Measurements from ENCODE around the gene SENP1.

Gene SENP1

GRCh38 chr12:48026060-48026827 is 79.6 kb downstream of the SENP1 start:
- TF ChIP-seq CTCF (IDR thresholded peaks at IDR 0.05; ENCODE audit: control insufficient read depth, extremely low read depth, insufficient read depth), result no peak
- no peak for DNase-seq (ENCODE audit: low read depth)
- no peak overlapping the region for H3K4me3 ChIP-seq (ENCODE audit: low read depth, low read length)

DNA sequence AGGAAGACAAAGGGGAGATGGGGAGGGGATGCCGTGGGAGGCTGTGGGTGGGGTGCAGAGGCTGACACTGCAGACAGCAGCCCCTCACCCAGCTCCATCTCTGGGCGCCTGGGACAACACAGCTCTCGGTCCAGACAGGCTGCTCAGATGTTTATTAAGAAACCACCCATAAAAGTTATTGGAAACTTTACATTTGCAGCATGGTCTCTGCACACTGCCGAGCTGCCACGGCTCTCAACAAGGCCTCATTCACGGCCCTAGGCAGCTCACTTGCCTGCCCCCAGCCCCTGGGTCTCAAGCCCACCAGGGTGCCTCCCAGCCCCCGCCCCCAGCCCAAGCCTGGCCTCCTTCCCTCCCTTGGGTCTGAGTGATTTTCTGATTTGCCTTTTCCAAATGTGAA is 80.6 kb downstream of the SENP1 start:
- no peak for DNase-seq (ENCODE audit: low read depth)

DNA sequence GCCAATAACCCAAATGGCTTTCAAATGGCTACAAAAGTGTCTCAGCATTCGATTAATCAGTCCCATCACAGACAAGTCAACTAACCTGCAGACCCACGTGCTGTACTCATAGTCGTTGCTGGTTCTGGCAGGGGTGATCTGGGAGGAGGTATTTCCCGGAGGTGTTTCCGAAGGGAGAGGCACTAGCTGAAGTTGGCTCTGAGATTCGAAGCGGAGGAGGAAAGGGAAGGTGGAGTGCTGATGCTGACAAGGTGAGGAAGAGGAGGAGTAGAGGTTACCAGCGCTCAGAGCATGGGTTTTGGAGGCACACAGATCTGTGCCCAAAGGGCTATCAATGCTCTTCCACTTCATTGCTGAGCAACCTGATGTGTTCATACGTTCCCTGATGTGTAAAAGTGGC is 81.1 kb downstream of the SENP1 start:
- no peak for DNase-seq (ENCODE audit: low read depth)
- TF ChIP-seq CTCF (IDR thresholded peaks at IDR 0.05; ENCODE audit: control insufficient read depth, extremely low read depth, insufficient read depth), result no peak
- no peak overlapping the region for H3K4me3 ChIP-seq (ENCODE audit: low read depth, low read length)

More for the DNA sequence above, 80.6 kb downstream of the SENP1 start:
- no peak overlapping the region for H3K4me3 ChIP-seq (ENCODE audit: low read depth, low read length)
- TF ChIP-seq CTCF (IDR thresholded peaks at IDR 0.05; ENCODE audit: control insufficient read depth, extremely low read depth, insufficient read depth), result no peak

DNA sequence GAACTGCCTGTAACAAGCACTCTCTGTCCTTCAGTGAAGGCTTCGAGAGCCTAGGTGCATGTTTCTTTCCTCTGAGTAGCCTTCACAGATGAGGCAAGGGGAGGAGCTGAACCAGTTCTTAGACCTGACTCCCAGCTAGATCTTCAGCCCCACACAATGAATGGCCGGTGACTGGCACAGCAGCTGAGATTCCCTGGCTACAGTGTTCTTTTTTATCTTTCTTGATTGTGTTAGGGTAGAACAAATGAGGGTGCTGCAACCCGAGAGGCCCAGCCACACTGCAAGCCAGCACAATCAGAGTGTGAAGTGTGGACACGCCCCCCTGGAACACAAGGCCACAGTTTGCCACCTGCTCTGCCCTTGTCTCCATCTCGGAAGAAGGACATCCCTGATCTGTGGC is 82.5 kb downstream of the SENP1 start:
- DNase-seq (ENCODE audit: low read depth), result no peak
- TF ChIP-seq CTCF (IDR thresholded peaks at IDR 0.05; ENCODE audit: control insufficient read depth, extremely low read depth, insufficient read depth), result no peak
- no peak overlapping the region; the same call in 1 of the 2 replicates for H3K4me3 ChIP-seq (ENCODE audit: low read depth, low read length)

DNA sequence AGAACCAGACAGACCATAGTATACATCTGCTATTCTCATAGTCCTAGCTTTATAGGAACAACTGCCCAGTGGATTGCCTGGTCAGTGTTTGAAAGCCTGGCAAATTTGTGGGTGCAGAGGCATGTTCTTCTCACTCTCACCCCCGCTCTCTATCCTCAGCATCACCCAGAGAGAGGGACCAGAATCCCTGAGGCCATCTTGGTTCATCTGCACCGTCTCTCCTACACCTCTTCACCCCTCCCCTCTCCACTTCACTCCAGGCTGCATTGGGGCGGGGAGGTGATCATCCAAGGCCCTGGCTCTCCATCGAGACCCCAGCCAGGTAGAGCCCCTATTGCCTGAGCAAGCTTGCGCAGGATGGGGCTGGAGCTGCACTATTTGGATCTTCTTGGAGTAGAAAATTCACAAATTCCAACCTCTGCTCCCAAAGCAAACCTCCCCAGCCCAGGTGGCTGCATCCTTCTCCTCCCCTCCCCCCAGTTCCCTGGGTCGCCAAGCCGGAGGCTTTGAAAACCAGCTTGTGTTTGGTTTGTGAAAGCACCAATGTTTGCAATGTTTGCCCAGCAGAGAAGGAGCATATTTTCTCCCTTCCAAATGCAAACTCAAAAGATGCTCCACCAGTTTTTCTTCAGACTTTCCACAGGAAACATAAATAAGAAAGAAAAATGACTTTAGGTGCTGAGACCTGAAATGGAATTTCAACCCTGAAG is 83.0 kb downstream of the SENP1 start:
- peak; percentile 63 for DNase-seq (ENCODE audit: low read depth)
- TF ChIP-seq CTCF (IDR thresholded peaks at IDR 0.05; ENCODE audit: control insufficient read depth, extremely low read depth, insufficient read depth), result no peak
- H3K4me3 ChIP-seq (ENCODE audit: low read depth, low read length), result no peak overlapping the region; the same call in 1 of the 2 replicates

- no peak overlapping the region for H3K4me3 ChIP-seq (ENCODE audit: low read depth, low read length)
- TF ChIP-seq CTCF (IDR thresholded peaks at IDR 0.05; ENCODE audit: control insufficient read depth, extremely low read depth, insufficient read depth), result no peak
- DNase-seq (ENCODE audit: low read depth), result no peak
Measured at GRCh38 chr12:48022180-48022521, 83.7 kb downstream of the SENP1 start.
